HEK293 (cell line): ENCODE results near the gene RAB6A.

ENCODE experiments used
- CTCF ChIP-seq: fragments of 450-650 bp; formaldehyde crosslinking; IDR thresholded peaks from 2 replicates; pipeline ENCODE4 v1.5.1; 2016; ENCODE audit warnings: missing biosample characterization, missing genetic modification characterization
- GLI4 ChIP-seq: fragments of 450-650 bp; formaldehyde crosslinking; IDR thresholded peaks from 2 replicates; pipeline ENCODE4 v1.5.1; 2016; ENCODE audit warnings: missing biosample characterization, missing genetic modification characterization
- OVOL3 ChIP-seq: fragments of 450-650 bp; formaldehyde crosslinking; IDR thresholded peaks from 2 replicates; pipeline ENCODE4 v1.5.1; 2016; ENCODE audit warnings: missing biosample characterization, missing genetic modification characterization
- YY2 ChIP-seq: fragments of 450-650 bp; formaldehyde crosslinking; IDR thresholded peaks from 2 replicates; pipeline ENCODE4 v1.5.1; 2016; ENCODE audit warnings: missing biosample characterization, missing genetic modification characterization
- ZBTB1 ChIP-seq: fragments of 450-650 bp; formaldehyde crosslinking; IDR thresholded peaks from 2 replicates; pipeline ENCODE4 v1.5.1; 2016; ENCODE audit warnings: missing biosample characterization, missing genetic modification characterization
- ZBTB49 ChIP-seq: fragments of 450-650 bp; formaldehyde crosslinking; IDR thresholded peaks from 2 replicates; pipeline ENCODE4 v1.5.1; 2016; ENCODE audit warnings: missing biosample characterization, missing genetic modification characterization, low read depth
- ZNF223 ChIP-seq: fragments of 450-650 bp; formaldehyde crosslinking; IDR thresholded peaks from 2 replicates; pipeline ENCODE4 v1.5.1; 2016; ENCODE audit warnings: missing biosample characterization, missing genetic modification characterization
- ZNF274 ChIP-seq, 2 experiments: fragments of 200-500 bp in 1 of 2; fragments of 450-650 bp in 1 of 2; sonication (Bioruptor generic) in 1 of 2; formaldehyde crosslinking in 1 of 2; IDR thresholded peaks; 2 replicates each; pipeline versions ENCODE4 v1.5.1 to v1.6.1; 2014 to 2016; ENCODE audit warnings: borderline replicate concordance in 1 of 2, inconsistent platforms in 1 of 2, low read length in 1 of 2, missing biosample characterization in 1 of 2, missing genetic modification characterization in 1 of 2
- ZNF341 ChIP-seq: fragments of 450-650 bp; formaldehyde crosslinking; IDR thresholded peaks from 2 replicates; pipeline ENCODE4; 2016; ENCODE audit warnings: low read depth, missing biosample characterization, missing genetic modification characterization
- ZNF785 ChIP-seq: fragments of 450-650 bp; formaldehyde crosslinking; IDR thresholded peaks from 2 replicates; pipeline ENCODE4 v1.5.1; 2016; ENCODE audit warnings: missing biosample characterization, missing genetic modification characterization
- TF ChIP-seq, protein P1 (sequence below): IDR thresholded peaks from 2 replicates; pipeline ENCODE4 v1.6.1; 2011; ENCODE audit warnings: mild to moderate bottlenecking, low read depth, low read length, borderline replicate concordance
- TF ChIP-seq, protein P2 (sequence below): fragments of 450-650 bp; formaldehyde crosslinking; IDR thresholded peaks from 2 replicates; pipeline ENCODE4 v1.5.1; 2016; ENCODE audit warnings: missing biosample characterization, missing genetic modification characterization

DNA sequence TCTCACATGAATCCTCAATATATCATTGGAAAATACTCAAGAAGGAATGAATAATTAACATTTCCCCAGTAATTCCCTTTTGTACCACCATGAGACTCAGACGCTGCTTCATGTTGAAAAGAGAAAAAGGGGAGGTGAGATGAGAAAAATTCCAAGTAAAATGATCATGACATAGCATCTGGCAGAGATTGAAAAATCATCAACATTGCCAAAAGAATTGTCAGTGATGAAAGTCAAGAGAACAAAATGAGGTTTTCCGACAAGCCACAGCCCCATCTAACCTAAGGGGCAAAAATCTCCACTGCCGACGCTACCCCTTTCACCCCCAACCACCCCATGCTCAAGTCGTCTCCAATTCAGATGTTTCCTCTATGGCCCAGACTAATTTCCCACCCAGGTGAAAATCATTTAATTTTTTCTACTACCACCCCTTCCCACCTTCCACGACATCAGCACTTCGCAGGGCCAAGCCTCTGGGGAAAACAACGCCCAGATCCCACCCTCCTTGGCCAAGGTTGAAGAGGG is 1.2 kb downstream of the RAB6A start:
- no peak for TF ChIP-seq CTCF (tag by site-specific recombination)
- no peak for TF ChIP-seq ZNF223
- TF ChIP-seq, protein P1, sequence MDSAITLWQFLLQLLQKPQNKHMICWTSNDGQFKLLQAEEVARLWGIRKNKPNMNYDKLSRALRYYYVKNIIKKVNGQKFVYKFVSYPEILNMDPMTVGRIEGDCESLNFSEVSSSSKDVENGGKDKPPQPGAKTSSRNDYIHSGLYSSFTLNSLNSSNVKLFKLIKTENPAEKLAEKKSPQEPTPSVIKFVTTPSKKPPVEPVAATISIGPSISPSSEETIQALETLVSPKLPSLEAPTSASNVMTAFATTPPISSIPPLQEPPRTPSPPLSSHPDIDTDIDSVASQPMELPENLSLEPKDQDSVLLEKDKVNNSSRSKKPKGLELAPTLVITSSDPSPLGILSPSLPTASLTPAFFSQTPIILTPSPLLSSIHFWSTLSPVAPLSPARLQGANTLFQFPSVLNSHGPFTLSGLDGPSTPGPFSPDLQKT, result no peak
- no peak for TF ChIP-seq OVOL3
- TF ChIP-seq, protein P2, sequence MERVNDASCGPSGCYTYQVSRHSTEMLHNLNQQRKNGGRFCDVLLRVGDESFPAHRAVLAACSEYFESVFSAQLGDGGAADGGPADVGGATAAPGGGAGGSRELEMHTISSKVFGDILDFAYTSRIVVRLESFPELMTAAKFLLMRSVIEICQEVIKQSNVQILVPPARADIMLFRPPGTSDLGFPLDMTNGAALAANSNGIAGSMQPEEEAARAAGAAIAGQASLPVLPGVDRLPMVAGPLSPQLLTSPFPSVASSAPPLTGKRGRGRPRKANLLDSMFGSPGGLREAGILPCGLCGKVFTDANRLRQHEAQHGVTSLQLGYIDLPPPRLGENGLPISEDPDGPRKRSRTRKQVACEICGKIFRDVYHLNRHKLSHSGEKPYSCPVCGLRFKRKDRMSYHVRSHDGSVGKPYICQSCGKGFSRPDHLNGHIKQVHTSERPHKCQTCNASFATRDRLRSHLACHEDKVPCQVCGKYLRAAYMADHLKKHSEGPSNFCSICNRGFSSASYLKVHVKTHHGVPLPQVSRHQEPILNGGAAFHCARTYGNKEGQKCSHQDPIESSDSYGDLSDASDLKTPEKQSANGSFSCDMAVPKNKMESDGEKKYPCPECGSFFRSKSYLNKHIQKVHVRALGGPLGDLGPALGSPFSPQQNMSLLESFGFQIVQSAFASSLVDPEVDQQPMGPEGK, result no peak
- TF ChIP-seq GLI4 (tag by site-specific recombination), result no peak
- no peak for TF ChIP-seq YY2
- TF ChIP-seq ZNF341 (tag by site-specific recombination), result no peak
- TF ChIP-seq ZBTB1 (tag by site-specific recombination), result no peak
- no peak for TF ChIP-seq ZNF785 (tag by site-specific recombination)
- no peak for TF ChIP-seq ZBTB49 (tag by site-specific recombination)
- TF ChIP-seq ZNF274 (IDR thresholded peaks at IDR 0.05; ENCODE audit: low read length), result no peak
- TF ChIP-seq ZNF274 (tag by site-specific recombination; IDR thresholded peaks at IDR 0.05; ENCODE audit: borderline replicate concordance), result no peak
